GM23338 (cell line): ENCODE measurements around the gene APOOL. TPM values are rescaled to one million over a fixed set of nuclear protein-coding genes. Genes with fewer than 3 reads are reported as not detected.
A peak's percentile ranks its signal among the peaks of the same experiment; 100 is the strongest.

ENCODE experiments used
- ATAC-seq: fragments of 200-7000 bp; cut with Tn5 transposase; 3 replicates; pipeline ENCODE4 v1.9.1; 2020
- DNase-seq: peaks from one replicate; pipeline ENCODE4 v3.0.0-alpha.2; 2015; ENCODE audit warnings: low spot score
- H2AFZ ChIP-seq: fragments of 200-600 bp; sonication (generic); 2 replicates; pipeline ENCODE4 v1.8.0; 2016; ENCODE audit warnings: antibody characterized with exemption, mild to moderate bottlenecking, moderate library complexity
- H3F3A ChIP-seq: fragments of 200-600 bp; sonication (generic); replicated peaks from 2 replicates; pipeline ENCODE4 v1.8.0; 2017; ENCODE audit warnings: antibody characterized with exemption, mixed run types, low read depth
- H3K27ac ChIP-seq: fragments of 200-600 bp; sonication (generic); 2 replicates; pipeline ENCODE4 v1.6.1; 2016; ENCODE audit warnings: low read depth
- H3K27me3 ChIP-seq: fragments of 200-600 bp; sonication (generic); 2 replicates; pipeline ENCODE4 v1.8.0; 2016; ENCODE audit warnings: mild to moderate bottlenecking, mixed run types, moderate library complexity; ENCODE audit not compliant: insufficient read depth
- H3K36me3 ChIP-seq: fragments of 200-600 bp; sonication (generic); 2 replicates; pipeline ENCODE4 v1.8.0; 2016; ENCODE audit warnings: mild to moderate bottlenecking; ENCODE audit not compliant: insufficient read depth
- H3K4me1 ChIP-seq: fragments of 200-600 bp; sonication (generic); 2 replicates; pipeline ENCODE4 v1.8.0; 2016; ENCODE audit warnings: mild to moderate bottlenecking, moderate library complexity; ENCODE audit not compliant: insufficient read depth
- H3K4me2 ChIP-seq: fragments of 200-600 bp; sonication (generic); 2 replicates; pipeline ENCODE4 v1.7.1; 2017; ENCODE audit warnings: mixed run types
- H3K4me3 ChIP-seq: fragments of 200-600 bp; sonication (generic); 2 replicates; pipeline ENCODE4 v1.6.1; 2016; ENCODE audit warnings: mixed run types
- H3K79me2 ChIP-seq: fragments of 200-600 bp; sonication (generic); replicated peaks from 2 replicates; pipeline ENCODE4 v1.8.0; 2017; ENCODE audit warnings: mild to moderate bottlenecking; ENCODE audit not compliant: insufficient read depth
- H3K9me2 ChIP-seq: fragments of 200-600 bp; sonication (generic); 2 replicates; pipeline ENCODE4 v1.8.0; 2017; ENCODE audit not compliant: insufficient read depth
- H4K20me1 ChIP-seq: fragments of 200-600 bp; sonication (generic); replicated peaks from 2 replicates; pipeline ENCODE4 v1.8.0; 2017; ENCODE audit warnings: mild to moderate bottlenecking; ENCODE audit not compliant: insufficient read depth
- H3K27ac Mint-ChIP-seq: 2 replicates; pipeline ENCODE4 v1.8.0; 2020; ENCODE audit warnings: inconsistent platforms, mild to moderate bottlenecking, moderate library complexity, mixed read lengths
- H3K27me3 Mint-ChIP-seq: 3 replicates; pipeline ENCODE4 v1.8.0; 2022; ENCODE audit warnings: low read depth, mild to moderate bottlenecking, moderate library complexity, mixed read lengths, inconsistent platforms; ENCODE audit not compliant: insufficient read depth, poor library complexity
- H3K36me3 Mint-ChIP-seq: 3 replicates; pipeline ENCODE4 v1.8.0; 2021; ENCODE audit warnings: low read depth, mild to moderate bottlenecking, inconsistent platforms, moderate library complexity, mixed read lengths
- H3K4me1 Mint-ChIP-seq: 3 replicates; pipeline ENCODE4 v1.8.0; 2020; ENCODE audit warnings: mild to moderate bottlenecking, inconsistent platforms, mixed read lengths
- H3K4me3 Mint-ChIP-seq: 3 replicates; pipeline ENCODE4 v1.8.0; 2021; ENCODE audit warnings: moderate library complexity, mild to moderate bottlenecking, inconsistent platforms, mixed read lengths
- H3K9me3 Mint-ChIP-seq: 3 replicates; pipeline ENCODE4 v1.8.0; 2020; ENCODE audit warnings: moderate library complexity, mild to moderate bottlenecking, inconsistent platforms, mixed read lengths
- CREB1 ChIP-seq: fragments of 250-450 bp; sonication (Bioruptor Pico); IDR thresholded peaks from 2 replicates; pipeline ENCODE4 v1.5.0; 2020; ENCODE audit warnings: low read depth, mild to moderate bottlenecking, moderate library complexity
- EZH2 ChIP-seq: fragments of 200-600 bp; sonication (generic); IDR thresholded peaks from one replicate; pipeline ENCODE4 v1.8.0; 2017; ENCODE audit warnings: antibody characterized with exemption, mild to moderate bottlenecking, low read depth; ENCODE audit not compliant: unreplicated experiment
- EZH2phosphoT487 ChIP-seq: fragments of 200-600 bp; sonication (generic); IDR thresholded peaks from one replicate; pipeline ENCODE4 v1.8.1; 2018; ENCODE audit warnings: antibody characterized with exemption; ENCODE audit not compliant: unreplicated experiment
- JUNB ChIP-seq: IDR thresholded peaks from one replicate; pipeline ENCODE4 v1.6.1; 2016; ENCODE audit warnings: antibody characterized with exemption; ENCODE audit not compliant: unreplicated experiment
- NANOG ChIP-seq: IDR thresholded peaks from 2 replicates; pipeline ENCODE4 v1.6.1; 2016; ENCODE audit warnings: antibody characterized with exemption, borderline replicate concordance
- POLR2AphosphoS5 ChIP-seq: IDR thresholded peaks from 2 replicates; pipeline ENCODE4 v1.6.1; 2016; ENCODE audit warnings: antibody characterized with exemption, low read depth
- STAT1 ChIP-seq: IDR thresholded peaks from one replicate; pipeline ENCODE4 v1.6.1; 2016; ENCODE audit warnings: antibody characterized with exemption; ENCODE audit not compliant: unreplicated experiment
- ZNF114 ChIP-seq: fragments of 250-450 bp; sonication (Bioruptor Pico); IDR thresholded peaks from 2 replicates; pipeline ENCODE4 v1.5.0; 2020; ENCODE audit warnings: mild to moderate bottlenecking, moderate library complexity
- ZNF331 ChIP-seq: fragments of 250-450 bp; sonication (Bioruptor Pico); IDR thresholded peaks from 2 replicates; pipeline ENCODE4 v1.5.0; 2020; ENCODE audit warnings: low read depth, mild to moderate bottlenecking, moderate library complexity
- polyA plus RNA-seq: library from polyadenylated mRNA; unstranded; fragments of >200 nt; fragmentation: Nextera tagmentation; extraction: Ambion mirVana; gene quantifications from 2 replicates; pipeline ENCODE4 v1.2.1, GENCODE V29; 2016
- total RNA-seq: library from RNA; depleted of rRNA; stranded (reverse); fragments of >200 nt; shearing (Covaris generic); gene quantifications from 2 replicates; pipeline ENCODE4 v1.2.3, GENCODE V29; 2014
- TF ChIP-seq, protein P1 (sequence below): IDR thresholded peaks from one replicate; pipeline ENCODE4 v1.6.1; 2018; ENCODE audit warnings: antibody characterized with exemption; ENCODE audit not compliant: unreplicated experiment
- TF ChIP-seq, protein P2 (sequence below): fragments of 250-450 bp; sonication (Bioruptor Pico); IDR thresholded peaks from 2 replicates; pipeline ENCODE4 v1.5.0; 2020; ENCODE audit warnings: mild to moderate bottlenecking, moderate library complexity
- TF ChIP-seq, protein P3 (sequence below), 2 experiments: fragments of 200-600 bp in 1 of 2; sonication (generic) in 1 of 2; conservative IDR thresholded peaks; 2 replicates each; pipeline versions ENCODE4 v1.5.1 to v1.6.1; 2016 to 2017; ENCODE audit warnings: antibody characterized with exemption in 2 of 2, low read depth in 2 of 2, mild to moderate bottlenecking in 2 of 2, moderate library complexity in 1 of 2
- TF ChIP-seq, protein P4 (sequence below): IDR thresholded peaks from 2 replicates; pipeline ENCODE4 v1.6.1; 2016; ENCODE audit warnings: antibody characterized with exemption

The APOOL gene
- total and polyA plus RNA-seq, 2 experiments from 2014 or later = 10.4 to 11.0 TPM

DNA sequence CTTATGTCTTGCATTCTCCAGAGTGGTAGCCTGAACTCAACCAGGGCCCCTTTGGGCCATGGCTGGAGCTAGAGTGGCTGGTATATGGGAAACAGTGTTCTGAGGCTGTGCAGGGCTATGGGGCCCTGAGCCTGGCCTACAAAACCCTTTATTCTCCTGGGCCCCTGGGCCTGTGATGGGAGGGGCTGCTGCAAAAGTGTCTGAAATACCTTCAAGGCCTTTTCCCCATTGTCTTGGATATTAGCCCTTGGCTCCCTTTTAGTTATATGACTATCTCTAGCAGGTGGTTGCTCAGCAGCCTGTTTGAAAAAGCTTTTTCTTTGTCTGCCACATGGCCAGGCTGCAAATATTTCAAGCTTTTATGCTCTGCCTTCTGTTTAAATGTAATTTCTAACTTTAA is 22.5 kb downstream of the APOOL start:
- Mint-ChIP-seq H3K4me1 (no peaks in the 10 kb centered on the region; the same call in 2 of the 3 replicates), H3K27ac (no peak overlapping the region), H3K9me3 (no peaks in the 10 kb centered on the region; the same call in 2 of the 3 replicates), H3K36me3 (peaks cover 21% of the 10 kb centered on the region; the same call in 2 of the 3 replicates), H3K4me3 (no peak overlapping the region), H3K27me3 (no peaks in the 10 kb centered on the region)
- DNase-seq (peak; percentile 37), ATAC-seq (peak; percentile 66)
- no peaks in the 10 kb centered on the region for H4K20me1 ChIP-seq
- no peaks in the 10 kb centered on the region for H3F3A ChIP-seq
- H3K4me1 ChIP-seq = no peaks in the 10 kb centered on the region
- H3K4me3 ChIP-seq = no peak overlapping the region
- H3K27ac ChIP-seq = no peak overlapping the region
- H3K9me2 ChIP-seq = no peaks in the 10 kb centered on the region
- H2AFZ ChIP-seq = no peak overlapping the region
- peaks cover 18% of the 10 kb centered on the region for H3K79me2 ChIP-seq
- TF ChIP-seq, protein P1, sequence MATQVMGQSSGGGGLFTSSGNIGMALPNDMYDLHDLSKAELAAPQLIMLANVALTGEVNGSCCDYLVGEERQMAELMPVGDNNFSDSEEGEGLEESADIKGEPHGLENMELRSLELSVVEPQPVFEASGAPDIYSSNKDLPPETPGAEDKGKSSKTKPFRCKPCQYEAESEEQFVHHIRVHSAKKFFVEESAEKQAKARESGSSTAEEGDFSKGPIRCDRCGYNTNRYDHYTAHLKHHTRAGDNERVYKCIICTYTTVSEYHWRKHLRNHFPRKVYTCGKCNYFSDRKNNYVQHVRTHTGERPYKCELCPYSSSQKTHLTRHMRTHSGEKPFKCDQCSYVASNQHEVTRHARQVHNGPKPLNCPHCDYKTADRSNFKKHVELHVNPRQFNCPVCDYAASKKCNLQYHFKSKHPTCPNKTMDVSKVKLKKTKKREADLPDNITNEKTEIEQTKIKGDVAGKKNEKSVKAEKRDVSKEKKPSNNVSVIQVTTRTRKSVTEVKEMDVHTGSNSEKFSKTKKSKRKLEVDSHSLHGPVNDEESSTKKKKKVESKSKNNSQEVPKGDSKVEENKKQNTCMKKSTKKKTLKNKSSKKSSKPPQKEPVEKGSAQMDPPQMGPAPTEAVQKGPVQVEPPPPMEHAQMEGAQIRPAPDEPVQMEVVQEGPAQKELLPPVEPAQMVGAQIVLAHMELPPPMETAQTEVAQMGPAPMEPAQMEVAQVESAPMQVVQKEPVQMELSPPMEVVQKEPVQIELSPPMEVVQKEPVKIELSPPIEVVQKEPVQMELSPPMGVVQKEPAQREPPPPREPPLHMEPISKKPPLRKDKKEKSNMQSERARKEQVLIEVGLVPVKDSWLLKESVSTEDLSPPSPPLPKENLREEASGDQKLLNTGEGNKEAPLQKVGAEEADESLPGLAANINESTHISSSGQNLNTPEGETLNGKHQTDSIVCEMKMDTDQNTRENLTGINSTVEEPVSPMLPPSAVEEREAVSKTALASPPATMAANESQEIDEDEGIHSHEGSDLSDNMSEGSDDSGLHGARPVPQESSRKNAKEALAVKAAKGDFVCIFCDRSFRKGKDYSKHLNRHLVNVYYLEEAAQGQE = no peak
- TF ChIP-seq, protein P2, sequence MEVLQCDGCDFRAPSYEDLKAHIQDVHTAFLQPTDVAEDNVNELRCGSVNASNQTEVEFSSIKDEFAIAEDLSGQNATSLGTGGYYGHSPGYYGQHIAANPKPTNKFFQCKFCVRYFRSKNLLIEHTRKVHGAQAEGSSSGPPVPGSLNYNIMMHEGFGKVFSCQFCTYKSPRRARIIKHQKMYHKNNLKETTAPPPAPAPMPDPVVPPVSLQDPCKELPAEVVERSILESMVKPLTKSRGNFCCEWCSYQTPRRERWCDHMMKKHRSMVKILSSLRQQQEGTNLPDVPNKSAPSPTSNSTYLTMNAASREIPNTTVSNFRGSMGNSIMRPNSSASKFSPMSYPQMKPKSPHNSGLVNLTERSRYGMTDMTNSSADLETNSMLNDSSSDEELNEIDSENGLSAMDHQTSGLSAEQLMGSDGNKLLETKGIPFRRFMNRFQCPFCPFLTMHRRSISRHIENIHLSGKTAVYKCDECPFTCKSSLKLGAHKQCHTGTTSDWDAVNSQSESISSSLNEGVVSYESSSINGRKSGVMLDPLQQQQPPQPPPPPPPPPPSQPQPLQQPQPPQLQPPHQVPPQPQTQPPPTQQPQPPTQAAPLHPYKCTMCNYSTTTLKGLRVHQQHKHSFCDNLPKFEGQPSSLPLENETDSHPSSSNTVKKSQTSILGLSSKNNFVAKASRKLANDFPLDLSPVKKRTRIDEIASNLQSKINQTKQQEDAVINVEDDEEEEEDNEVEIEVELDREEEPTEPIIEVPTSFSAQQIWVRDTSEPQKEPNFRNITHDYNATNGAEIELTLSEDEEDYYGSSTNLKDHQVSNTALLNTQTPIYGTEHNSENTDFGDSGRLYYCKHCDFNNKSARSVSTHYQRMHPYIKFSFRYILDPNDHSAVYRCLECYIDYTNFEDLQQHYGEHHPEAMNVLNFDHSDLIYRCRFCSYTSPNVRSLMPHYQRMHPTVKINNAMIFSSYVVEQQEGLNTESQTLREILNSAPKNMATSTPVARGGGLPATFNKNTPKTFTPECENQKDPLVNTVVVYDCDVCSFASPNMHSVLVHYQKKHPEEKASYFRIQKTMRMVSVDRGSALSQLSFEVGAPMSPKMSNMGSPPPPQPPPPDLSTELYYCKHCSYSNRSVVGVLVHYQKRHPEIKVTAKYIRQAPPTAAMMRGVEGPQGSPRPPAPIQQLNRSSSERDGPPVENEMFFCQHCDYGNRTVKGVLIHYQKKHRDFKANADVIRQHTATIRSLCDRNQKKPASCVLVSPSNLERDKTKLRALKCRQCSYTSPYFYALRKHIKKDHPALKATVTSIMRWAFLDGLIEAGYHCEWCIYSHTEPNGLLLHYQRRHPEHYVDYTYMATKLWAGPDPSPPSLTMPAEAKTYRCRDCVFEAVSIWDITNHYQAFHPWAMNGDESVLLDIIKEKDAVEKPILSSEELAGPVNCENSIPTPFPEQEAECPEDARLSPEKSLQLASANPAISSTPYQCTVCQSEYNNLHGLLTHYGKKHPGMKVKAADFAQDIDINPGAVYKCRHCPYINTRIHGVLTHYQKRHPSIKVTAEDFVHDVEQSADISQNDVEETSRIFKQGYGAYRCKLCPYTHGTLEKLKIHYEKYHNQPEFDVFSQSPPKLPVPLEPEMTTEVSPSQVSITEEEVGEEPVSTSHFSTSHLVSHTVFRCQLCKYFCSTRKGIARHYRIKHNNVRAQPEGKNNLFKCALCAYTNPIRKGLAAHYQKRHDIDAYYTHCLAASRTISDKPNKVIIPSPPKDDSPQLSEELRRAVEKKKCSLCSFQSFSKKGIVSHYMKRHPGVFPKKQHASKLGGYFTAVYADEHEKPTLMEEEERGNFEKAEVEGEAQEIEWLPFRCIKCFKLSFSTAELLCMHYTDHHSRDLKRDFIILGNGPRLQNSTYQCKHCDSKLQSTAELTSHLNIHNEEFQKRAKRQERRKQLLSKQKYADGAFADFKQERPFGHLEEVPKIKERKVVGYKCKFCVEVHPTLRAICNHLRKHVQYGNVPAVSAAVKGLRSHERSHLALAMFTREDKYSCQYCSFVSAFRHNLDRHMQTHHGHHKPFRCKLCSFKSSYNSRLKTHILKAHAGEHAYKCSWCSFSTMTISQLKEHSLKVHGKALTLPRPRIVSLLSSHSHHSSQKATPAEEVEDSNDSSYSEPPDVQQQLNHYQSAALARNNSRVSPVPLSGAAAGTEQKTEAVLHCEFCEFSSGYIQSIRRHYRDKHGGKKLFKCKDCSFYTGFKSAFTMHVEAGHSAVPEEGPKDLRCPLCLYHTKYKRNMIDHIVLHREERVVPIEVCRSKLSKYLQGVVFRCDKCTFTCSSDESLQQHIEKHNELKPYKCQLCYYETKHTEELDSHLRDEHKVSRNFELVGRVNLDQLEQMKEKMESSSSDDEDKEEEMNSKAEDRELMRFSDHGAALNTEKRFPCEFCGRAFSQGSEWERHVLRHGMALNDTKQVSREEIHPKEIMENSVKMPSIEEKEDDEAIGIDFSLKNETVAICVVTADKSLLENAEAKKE (CRISPR knock-in tag) = no peak
- TF ChIP-seq, protein P3, sequence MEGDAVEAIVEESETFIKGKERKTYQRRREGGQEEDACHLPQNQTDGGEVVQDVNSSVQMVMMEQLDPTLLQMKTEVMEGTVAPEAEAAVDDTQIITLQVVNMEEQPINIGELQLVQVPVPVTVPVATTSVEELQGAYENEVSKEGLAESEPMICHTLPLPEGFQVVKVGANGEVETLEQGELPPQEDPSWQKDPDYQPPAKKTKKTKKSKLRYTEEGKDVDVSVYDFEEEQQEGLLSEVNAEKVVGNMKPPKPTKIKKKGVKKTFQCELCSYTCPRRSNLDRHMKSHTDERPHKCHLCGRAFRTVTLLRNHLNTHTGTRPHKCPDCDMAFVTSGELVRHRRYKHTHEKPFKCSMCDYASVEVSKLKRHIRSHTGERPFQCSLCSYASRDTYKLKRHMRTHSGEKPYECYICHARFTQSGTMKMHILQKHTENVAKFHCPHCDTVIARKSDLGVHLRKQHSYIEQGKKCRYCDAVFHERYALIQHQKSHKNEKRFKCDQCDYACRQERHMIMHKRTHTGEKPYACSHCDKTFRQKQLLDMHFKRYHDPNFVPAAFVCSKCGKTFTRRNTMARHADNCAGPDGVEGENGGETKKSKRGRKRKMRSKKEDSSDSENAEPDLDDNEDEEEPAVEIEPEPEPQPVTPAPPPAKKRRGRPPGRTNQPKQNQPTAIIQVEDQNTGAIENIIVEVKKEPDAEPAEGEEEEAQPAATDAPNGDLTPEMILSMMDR (conservative IDR thresholded peaks at IDR 0.05; ENCODE audit: low read depth in 2 of 2) = no peak
- TF ChIP-seq STAT1 = no peak
- TF ChIP-seq NANOG = no peak
- TF ChIP-seq ZNF331 (CRISPR knock-in tag) = no peak
- no peak for TF ChIP-seq ZNF114
- TF ChIP-seq, protein P4, sequence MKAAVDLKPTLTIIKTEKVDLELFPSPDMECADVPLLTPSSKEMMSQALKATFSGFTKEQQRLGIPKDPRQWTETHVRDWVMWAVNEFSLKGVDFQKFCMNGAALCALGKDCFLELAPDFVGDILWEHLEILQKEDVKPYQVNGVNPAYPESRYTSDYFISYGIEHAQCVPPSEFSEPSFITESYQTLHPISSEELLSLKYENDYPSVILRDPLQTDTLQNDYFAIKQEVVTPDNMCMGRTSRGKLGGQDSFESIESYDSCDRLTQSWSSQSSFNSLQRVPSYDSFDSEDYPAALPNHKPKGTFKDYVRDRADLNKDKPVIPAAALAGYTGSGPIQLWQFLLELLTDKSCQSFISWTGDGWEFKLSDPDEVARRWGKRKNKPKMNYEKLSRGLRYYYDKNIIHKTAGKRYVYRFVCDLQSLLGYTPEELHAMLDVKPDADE = no peak
- TF ChIP-seq JUNB = no peak
- TF ChIP-seq EZH2 = no peak
- TF ChIP-seq CREB1 (CRISPR knock-in tag) = no peak
- TF ChIP-seq POLR2AphosphoS5 = no peak
- TF ChIP-seq EZH2phosphoT487 = no peak
- no peaks in the 10 kb centered on the region for H3K36me3 ChIP-seq
- no peak overlapping the region; the same call in 1 of the 2 replicates for H3K4me2 ChIP-seq
- H3K27me3 ChIP-seq = no peaks in the 10 kb centered on the region
